HFF-Myc (cell line): ENCODE data around the gene RARS2.

ENCODE experiments used
- DNase-seq: peaks from one replicate; pipeline ENCODE4 v3.0.0-alpha.2; 2011; ENCODE audit warnings: low read depth; ENCODE audit errors: extremely low read depth
- H3K4me3 ChIP-seq: replicated peaks from 2 replicates; pipeline ENCODE4 v1.5.1; 2011; ENCODE audit warnings: low read depth, mild to moderate bottlenecking, control low read depth, low read length
- TF ChIP-seq, protein P1 (sequence below): IDR thresholded peaks from 2 replicates; pipeline ENCODE4 v1.5.1; 2012; ENCODE audit warnings: mild to moderate bottlenecking, low read depth, low read length, control low read depth; ENCODE audit errors: missing control alignments

The RARS2 gene

DNA sequence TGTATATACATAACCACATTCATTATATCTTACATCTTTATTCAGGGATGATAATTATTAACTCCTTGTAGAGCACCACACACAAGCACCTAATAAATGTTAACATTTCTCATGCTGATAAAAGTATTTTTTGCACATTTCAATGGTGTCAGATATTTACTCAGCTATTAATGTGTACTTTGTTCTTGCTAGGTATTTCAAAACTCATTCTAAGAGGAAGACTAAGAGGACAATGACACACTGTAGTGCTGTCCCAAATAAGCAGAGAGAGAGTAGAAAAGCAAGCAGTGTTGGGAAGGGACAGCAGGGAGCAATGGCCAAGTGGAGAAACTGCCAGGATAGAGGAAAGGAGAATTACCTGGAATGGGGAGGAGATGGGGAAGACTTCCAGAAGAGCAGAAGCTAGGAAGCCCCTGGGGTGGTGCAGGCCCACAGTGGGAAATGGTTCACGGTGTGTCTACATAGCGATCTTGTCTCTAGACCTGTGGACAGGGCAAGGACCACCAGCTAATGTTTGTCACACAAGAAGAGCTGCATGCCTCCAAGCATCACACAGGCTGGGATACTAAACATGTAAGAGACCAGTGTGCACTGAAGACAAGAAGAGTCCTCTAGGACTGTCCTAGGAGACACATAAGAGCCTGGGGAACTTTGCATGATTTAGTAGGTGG lies 55.3 kb downstream of the RARS2 start:
- TF ChIP-seq, protein P1, sequence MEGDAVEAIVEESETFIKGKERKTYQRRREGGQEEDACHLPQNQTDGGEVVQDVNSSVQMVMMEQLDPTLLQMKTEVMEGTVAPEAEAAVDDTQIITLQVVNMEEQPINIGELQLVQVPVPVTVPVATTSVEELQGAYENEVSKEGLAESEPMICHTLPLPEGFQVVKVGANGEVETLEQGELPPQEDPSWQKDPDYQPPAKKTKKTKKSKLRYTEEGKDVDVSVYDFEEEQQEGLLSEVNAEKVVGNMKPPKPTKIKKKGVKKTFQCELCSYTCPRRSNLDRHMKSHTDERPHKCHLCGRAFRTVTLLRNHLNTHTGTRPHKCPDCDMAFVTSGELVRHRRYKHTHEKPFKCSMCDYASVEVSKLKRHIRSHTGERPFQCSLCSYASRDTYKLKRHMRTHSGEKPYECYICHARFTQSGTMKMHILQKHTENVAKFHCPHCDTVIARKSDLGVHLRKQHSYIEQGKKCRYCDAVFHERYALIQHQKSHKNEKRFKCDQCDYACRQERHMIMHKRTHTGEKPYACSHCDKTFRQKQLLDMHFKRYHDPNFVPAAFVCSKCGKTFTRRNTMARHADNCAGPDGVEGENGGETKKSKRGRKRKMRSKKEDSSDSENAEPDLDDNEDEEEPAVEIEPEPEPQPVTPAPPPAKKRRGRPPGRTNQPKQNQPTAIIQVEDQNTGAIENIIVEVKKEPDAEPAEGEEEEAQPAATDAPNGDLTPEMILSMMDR = no peak
- no peak overlapping the region for H3K4me3 ChIP-seq
- DNase-seq = no peak

DNA sequence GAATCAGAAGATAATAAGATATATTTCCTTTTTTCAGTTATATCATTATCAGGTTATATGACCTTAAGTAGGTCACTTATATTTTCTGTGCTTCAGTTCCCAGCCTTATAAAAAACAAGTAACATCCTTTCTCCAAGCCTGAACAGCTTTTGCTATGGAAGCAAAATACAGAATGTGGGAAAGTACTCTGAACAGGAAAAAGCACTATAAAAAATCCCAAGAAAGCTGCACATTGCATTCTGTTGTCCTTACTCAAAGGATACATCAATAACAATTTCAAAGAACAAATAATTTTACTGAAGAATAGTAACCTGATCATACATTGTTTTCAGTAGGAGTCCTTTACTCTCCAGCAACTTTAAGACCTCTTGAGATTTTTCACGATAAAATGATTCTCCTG lies 60.6 kb downstream of the RARS2 start:
- no peak overlapping the region for H3K4me3 ChIP-seq
- TF ChIP-seq, protein P1 = no peak
- no peak for DNase-seq

DNA sequence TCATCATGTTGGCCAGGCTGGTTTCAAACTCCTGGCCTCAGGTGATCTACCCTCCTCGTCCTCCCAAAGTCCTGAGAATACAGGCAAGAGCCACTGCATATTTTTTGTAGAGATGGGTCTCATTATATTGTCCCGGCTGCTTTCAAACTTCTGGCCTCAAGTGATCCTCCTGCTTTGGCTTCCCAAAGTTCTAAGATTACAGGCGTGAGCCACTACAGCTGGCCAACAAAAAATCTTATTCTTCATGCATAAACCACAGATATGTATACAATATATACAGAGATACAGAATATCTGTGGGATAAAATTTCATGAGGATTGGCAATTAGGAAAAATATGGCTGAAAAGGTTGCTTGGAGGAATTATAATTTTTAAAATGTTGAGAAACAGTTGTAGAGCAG lies 67.1 kb downstream of the RARS2 start:
- TF ChIP-seq, protein P1 = no peak
- H3K4me3 ChIP-seq = no peak overlapping the region
- DNase-seq = no peak

DNA sequence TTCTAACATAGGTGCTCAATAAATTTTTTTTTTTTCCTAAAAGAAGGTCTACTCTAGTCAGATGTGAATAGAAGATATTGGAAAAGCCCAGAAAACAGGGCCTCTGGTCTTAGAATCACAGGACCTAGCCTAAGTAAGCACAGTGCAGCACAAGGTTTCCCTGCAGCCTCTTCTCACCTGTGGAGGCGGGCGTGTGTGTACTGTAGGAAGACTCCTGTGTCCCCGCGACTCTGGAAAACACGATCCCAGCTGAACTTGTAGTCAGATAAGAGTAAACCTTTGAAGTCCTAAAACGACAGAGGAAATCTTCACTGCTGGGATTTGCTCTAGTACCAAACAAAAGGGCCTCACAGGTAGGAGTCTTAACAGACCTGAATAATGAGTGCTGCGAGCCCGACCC lies 71.3 kb downstream of the RARS2 start:
- TF ChIP-seq, protein P1 = no peak
- no peak overlapping the region for H3K4me3 ChIP-seq
- no peak for DNase-seq

DNA sequence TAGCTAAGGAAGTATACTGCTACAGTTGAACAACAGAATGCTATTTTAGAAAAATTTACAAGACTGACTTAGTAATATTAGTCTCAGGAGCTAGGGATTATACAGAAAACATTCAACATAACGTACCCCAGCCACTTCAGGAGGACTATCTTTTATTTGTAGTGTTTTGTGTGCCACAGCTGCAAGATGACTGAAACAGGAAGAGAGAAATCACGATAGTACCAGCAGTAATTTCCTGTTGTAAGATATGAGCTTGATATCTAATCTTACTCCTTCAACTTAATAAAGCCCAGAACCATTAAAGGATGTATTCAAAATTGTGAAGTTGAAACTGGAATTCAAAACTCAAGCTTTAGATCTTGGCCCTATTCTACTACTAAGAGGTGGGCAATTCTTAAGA lies 75.0 kb downstream of the RARS2 start:
- no peak overlapping the region for H3K4me3 ChIP-seq
- DNase-seq = no peak
- TF ChIP-seq, protein P1 = no peak

DNA sequence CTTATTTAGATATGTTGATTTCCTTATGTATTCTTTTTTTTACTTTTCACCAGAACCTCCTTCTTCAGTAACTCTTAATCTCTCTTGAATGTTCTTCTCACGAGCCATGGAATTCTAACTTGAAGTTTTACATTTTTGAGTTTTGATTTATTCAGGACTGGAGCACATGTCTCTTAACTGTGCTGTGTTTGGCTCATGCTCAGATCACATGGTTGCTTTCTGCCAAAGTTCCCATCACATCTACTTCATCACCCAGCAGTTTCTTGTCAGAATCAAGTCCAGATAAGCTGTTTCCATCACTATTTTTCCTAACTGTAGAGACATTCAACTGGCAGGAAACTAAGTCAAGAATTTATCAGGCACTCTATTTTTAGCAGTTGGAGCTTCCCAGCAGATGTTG lies 85.3 kb downstream of the RARS2 start:
- no peak overlapping the region for H3K4me3 ChIP-seq
- DNase-seq = no peak
- TF ChIP-seq, protein P1 = no peak
